H9 (cell line): ENCODE data around the gene EPB41L1. TPM values are rescaled to one million over a fixed set of nuclear protein-coding genes. Genes with fewer than 3 reads are reported as not detected.

Source experiments
- DNase-seq: peaks from one replicate; pipeline ENCODE4 v3.0.0-alpha.2; 2017
- H2AFZ ChIP-seq: one replicate; pipeline ENCODE4 v1.6.1; 2013; ENCODE audit warnings: mild to moderate bottlenecking, low read length, control low read depth, moderate library complexity
- H2AK5ac ChIP-seq: 2 replicates; pipeline ENCODE4 v1.6.1; 2013; ENCODE audit warnings: low read length, control low read depth, mixed read lengths; ENCODE audit not compliant: insufficient read length
- H2BK120ac ChIP-seq: one replicate; pipeline ENCODE4 v1.6.1; 2013; ENCODE audit warnings: low read depth, mild to moderate bottlenecking, low read length, control low read depth, inconsistent platforms; ENCODE audit not compliant: poor library complexity, severe bottlenecking
- H2BK12ac ChIP-seq: 2 replicates; pipeline ENCODE4 v1.6.1; 2013; ENCODE audit warnings: low read length, control low read depth, mixed read lengths, low read depth; ENCODE audit not compliant: insufficient read length
- H2BK15ac ChIP-seq: 2 replicates; pipeline ENCODE4 v1.6.1; 2013; ENCODE audit warnings: low read depth, low read length, control low read depth
- H2BK20ac ChIP-seq: one replicate; pipeline ENCODE4 v1.6.1; 2013; ENCODE audit warnings: low read depth, mild to moderate bottlenecking, low read length, control low read depth, inconsistent platforms; ENCODE audit not compliant: poor library complexity, severe bottlenecking
- H2BK5ac ChIP-seq: 2 replicates; pipeline ENCODE4 v1.6.1; 2013; ENCODE audit warnings: low read length, control low read depth, mixed read lengths; ENCODE audit not compliant: insufficient read length
- H3K14ac ChIP-seq: 2 replicates; pipeline ENCODE4 v1.6.1; 2013; ENCODE audit warnings: low read length, control low read depth; ENCODE audit not compliant: insufficient read depth
- H3K18ac ChIP-seq: 2 replicates; pipeline ENCODE4 v1.6.1; 2013; ENCODE audit warnings: low read depth, mild to moderate bottlenecking, mixed read lengths, low read length, control low read depth; ENCODE audit not compliant: insufficient read length
- H3K23ac ChIP-seq: 2 replicates; pipeline ENCODE4 v1.6.1; 2013; ENCODE audit warnings: low read length, control low read depth, mixed read lengths, low read depth; ENCODE audit not compliant: insufficient read length
- H3K23me2 ChIP-seq: 2 replicates; pipeline ENCODE4 v1.6.1; 2013; ENCODE audit warnings: low read depth, mild to moderate bottlenecking, mixed read lengths, low read length, control low read depth; ENCODE audit not compliant: insufficient read length, poor library complexity, severe bottlenecking
- H3K27ac ChIP-seq: 2 replicates; pipeline ENCODE4 v1.5.1; 2013; ENCODE audit warnings: low read length, control low read depth, mixed read lengths, low read depth; ENCODE audit not compliant: insufficient read length
- H3K27me3 ChIP-seq: 2 replicates; pipeline ENCODE4 v1.6.1; 2013; ENCODE audit warnings: low read length, control low read depth, inconsistent platforms; ENCODE audit not compliant: insufficient read depth
- H3K4ac ChIP-seq: 2 replicates; pipeline ENCODE4 v1.6.1; 2013; ENCODE audit warnings: low read depth, mild to moderate bottlenecking, control low read depth, inconsistent platforms, low read length, moderate library complexity
- H3K4me1 ChIP-seq: 2 replicates; pipeline ENCODE4 v1.6.1; 2013; ENCODE audit warnings: low read length, control low read depth, inconsistent platforms; ENCODE audit not compliant: insufficient read depth
- H3K4me2 ChIP-seq: 2 replicates; pipeline ENCODE4 v1.6.1; 2013; ENCODE audit warnings: low read length, control low read depth, mixed read lengths; ENCODE audit not compliant: insufficient read length, insufficient read depth
- H3K56ac ChIP-seq: 2 replicates; pipeline ENCODE4 v1.6.1; 2013; ENCODE audit warnings: low read depth, mild to moderate bottlenecking, mixed read lengths, low read length, control low read depth; ENCODE audit not compliant: insufficient read length
- H3K79me1 ChIP-seq: 2 replicates; pipeline ENCODE4 v1.6.1; 2013; ENCODE audit warnings: low read depth, mild to moderate bottlenecking, moderate library complexity, low read length, control low read depth, inconsistent platforms; ENCODE audit not compliant: insufficient read depth, poor library complexity, severe bottlenecking
- H3K79me2 ChIP-seq: 2 replicates; pipeline ENCODE4 v1.6.1; 2013; ENCODE audit warnings: low read length, control low read depth, inconsistent platforms; ENCODE audit not compliant: insufficient read depth
- H3K9ac ChIP-seq: 2 replicates; pipeline ENCODE4 v1.6.1; 2013; ENCODE audit warnings: low read length, control low read depth, mixed read lengths; ENCODE audit not compliant: insufficient read length; ENCODE audit errors: extremely low read depth
- H3K9me3 ChIP-seq: one replicate; pipeline ENCODE4 v1.6.1; 2013; ENCODE audit warnings: low read depth, low read length, inconsistent platforms; ENCODE audit not compliant: control insufficient read depth
- H3T11ph ChIP-seq: one replicate; pipeline ENCODE4 v1.6.1; 2013; ENCODE audit warnings: mild to moderate bottlenecking, low read length, control low read depth, inconsistent platforms
- H4K20me1 ChIP-seq: one replicate; pipeline ENCODE4 v1.6.1; 2013; ENCODE audit not compliant: control insufficient read depth, insufficient read length, insufficient read depth
- H4K5ac ChIP-seq: 2 replicates; pipeline ENCODE4 v1.6.1; 2013; ENCODE audit warnings: low read depth, mild to moderate bottlenecking, mixed read lengths, low read length, control low read depth; ENCODE audit not compliant: insufficient read length
- H4K8ac ChIP-seq: replicated peaks from 2 replicates; pipeline ENCODE4 v1.6.1; 2013; ENCODE audit warnings: low read length, control low read depth, mixed read lengths, low read depth; ENCODE audit not compliant: insufficient read length
- H4K91ac ChIP-seq: 2 replicates; pipeline ENCODE4 v1.6.1; 2013; ENCODE audit warnings: low read depth, mild to moderate bottlenecking, moderate library complexity, mixed read lengths, low read length, control low read depth; ENCODE audit not compliant: insufficient read length
- H3K27ac Mint-ChIP-seq, 3 experiments: 2 replicates in 2 of 3; 3 replicates in 1 of 3; pipeline ENCODE4 v1.8.0; 2020 to 2021; ENCODE audit warnings: mixed read lengths in 3 of 3, mild to moderate bottlenecking in 1 of 3, moderate library complexity in 1 of 3
- H3K27me3 Mint-ChIP-seq: 2 replicates; pipeline ENCODE4 v1.8.0; 2021; ENCODE audit warnings: low read depth, mild to moderate bottlenecking, moderate library complexity, mixed read lengths
- H3K36me3 Mint-ChIP-seq, 3 experiments: 2 replicates in 2 of 3; 3 replicates in 1 of 3; pipeline ENCODE4 v1.8.0; 2020 to 2021; ENCODE audit warnings: low read depth in 3 of 3, mixed read lengths in 3 of 3; ENCODE audit not compliant: insufficient read depth in 1 of 3
- H3K4me1 Mint-ChIP-seq, 2 experiments: 2 replicates each; pipeline ENCODE4 v1.8.0; 2020; ENCODE audit warnings: mixed read lengths in 2 of 2
- H3K4me3 Mint-ChIP-seq, 2 experiments: 2 replicates in 1 of 2; 3 replicates in 1 of 2; pipeline ENCODE4 v1.8.0; 2020 to 2021; ENCODE audit warnings: mild to moderate bottlenecking in 2 of 2, mixed read lengths in 2 of 2, moderate library complexity in 1 of 2
- H3K9me3 Mint-ChIP-seq, 2 experiments: 2 replicates in 1 of 2; 3 replicates in 1 of 2; pipeline ENCODE4 v1.8.0; 2020; ENCODE audit warnings: mild to moderate bottlenecking in 2 of 2, mixed read lengths in 2 of 2, moderate library complexity in 1 of 2
- CTCF ChIP-seq: fragments of 200-600 bp; sonication (generic); conservative IDR thresholded peaks from 3 replicates; pipeline ENCODE4 v1.8.0; 2021; ENCODE audit warnings: antibody characterized with exemption, mild to moderate bottlenecking
- WGBS: extraction: QIAGEN DNeasy Blood & Tissue Kit; methylation state at CpG from one replicate; pipeline ENCODE4 v1.1.7; 2013; ENCODE audit warnings: missing lambda C conversion rate, low lambda C conversion rate, mixed read lengths; ENCODE audit not compliant: insufficient read length; ENCODE audit errors: extremely low coverage; 5-methylcytosine and 5-hydroxymethylcytosine counted together
- total RNA-seq: library from RNA; stranded (reverse); gene quantifications from 2 replicates; pipeline ENCODE4 v1.2.1, GENCODE V29; 2021

EPB41L1 gene
- total RNA-seq, 1 experiment from 2014 or later = 31.1 TPM

DNA sequence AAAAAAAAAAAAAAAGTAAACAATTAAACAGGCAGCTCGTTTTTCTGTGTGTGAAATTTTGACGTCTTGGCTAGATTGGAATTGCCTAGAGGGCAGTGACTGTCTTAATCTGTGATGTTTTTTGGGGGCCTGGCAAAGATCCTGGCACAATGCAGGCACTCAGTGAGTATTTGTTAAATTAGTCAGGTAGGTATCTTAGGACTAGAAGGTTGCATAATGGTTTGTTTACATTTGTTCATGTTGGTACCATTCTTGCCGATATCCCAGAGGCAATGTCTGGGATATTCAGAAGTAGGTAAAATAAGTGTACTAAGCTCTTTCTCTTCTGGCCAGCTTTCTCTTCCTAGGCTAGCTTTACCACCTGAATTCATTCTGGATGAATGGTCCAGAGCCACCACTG, 84.2 kb downstream of the EPB41L1 start:
- Histone ChIP-seq H2BK12ac (no peak overlapping the region), H3K18ac (no peak overlapping the region), H3K23ac (no peak overlapping the region), H2BK20ac (no peak overlapping the region), H3K4ac (no peak overlapping the region), H3K9ac (no peak overlapping the region), H2AK5ac (no peak overlapping the region), H2AFZ (no peak overlapping the region), H2BK15ac (no peak overlapping the region), H3K23me2 (peaks cover 8% of the 10 kb centered on the region), H2BK5ac (no peak overlapping the region), H4K91ac (no peak overlapping the region), H4K5ac (no peak overlapping the region), H3K27me3 (no peaks in the 10 kb centered on the region), H3K9me3 (no peaks in the 10 kb centered on the region), H3K4me1 (peaks cover 4% of the 10 kb centered on the region; the same call in 1 of the 2 replicates), H3K4me2 (no peak overlapping the region), H3K79me1 (peaks cover 7% of the 10 kb centered on the region), H3K56ac (no peak overlapping the region), H2BK120ac (no peak overlapping the region), H3K14ac (no peak overlapping the region), H4K20me1 (no peaks in the 10 kb centered on the region), H3K27ac (no peak overlapping the region), H4K8ac (no peak overlapping the region), H3K79me2 (peaks cover 6% of the 10 kb centered on the region; the same call in 1 of the 2 replicates), H3T11ph (no peak overlapping the region)
- WGBS = no CpG with 5 or more reads among the region's 3 CpGs
- DNase-seq = no peak
- H3K4me1 Mint-ChIP-seq = peaks cover 13 to 15% of the 10 kb centered on the region in 2 experiments
- no peaks in the 10 kb centered on the region for H3K9me3 Mint-ChIP-seq
- TF ChIP-seq CTCF = no peak
- H3K36me3 Mint-ChIP-seq = peaks cover 9 to 35% (median 20%) of the 10 kb centered on the region in 3 experiments; a peak in 6 of 7 replicates
- H3K27me3 Mint-ChIP-seq = peaks cover 5% of the 10 kb centered on the region; the same call in 1 of the 2 replicates
- no peak overlapping the region for H3K4me3 Mint-ChIP-seq
- no peak overlapping the region for H3K27ac Mint-ChIP-seq
